GM19438 (cell line): ENCODE data around the gene CD22.
"Not testable (repeated sequence)": the region's sequence is repeated elsewhere in the genome, so short reads cannot be mapped to it uniquely, and the experiment has no call there.

Experiments used
- ATAC-seq: cut with Tn5 transposase; IDR thresholded peaks from one replicate; pipeline ENCODE4 v1.9.1; 2021; ENCODE audit warnings: low read depth; ENCODE audit not compliant: unreplicated experiment

Gene CD22

GRCh38 chr19:35328851-35329285 lies at the start of gene CD22:
Gene CD22 (plus strand): TSS chr19:35329187. CDS start chr19:35332041, 2,854 bp downstream.
- ATAC-seq = no peak

DNA sequence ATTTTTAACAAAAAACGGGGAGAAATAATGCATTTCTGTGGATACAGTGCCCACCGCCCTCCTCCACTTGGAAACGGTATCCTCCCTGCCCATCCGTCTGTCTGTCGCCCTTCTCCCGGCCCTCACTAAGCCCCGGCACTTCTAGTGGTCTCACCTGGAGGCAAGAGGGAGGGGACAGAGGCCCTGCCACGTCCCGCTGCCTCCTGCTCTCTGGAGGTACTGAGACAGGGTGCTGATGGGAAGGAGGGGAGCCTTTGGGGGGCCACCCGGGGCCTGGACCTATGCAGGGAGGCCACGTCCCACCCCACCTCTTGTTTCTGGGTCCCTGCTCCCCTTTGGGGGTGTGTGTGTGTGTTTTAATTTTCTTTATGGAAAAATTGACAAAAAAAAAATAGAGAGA lies 49.6 kb upstream of the CD22 start:
- no peak for ATAC-seq

GRCh38 chr19:35279985-35280821 lies 48.8 kb upstream of the CD22 start:
- ATAC-seq = no peak

- ATAC-seq = no peak
Observed at GRCh38 chr19:35281303-35281702, 47.7 kb upstream of the CD22 start.

DNA sequence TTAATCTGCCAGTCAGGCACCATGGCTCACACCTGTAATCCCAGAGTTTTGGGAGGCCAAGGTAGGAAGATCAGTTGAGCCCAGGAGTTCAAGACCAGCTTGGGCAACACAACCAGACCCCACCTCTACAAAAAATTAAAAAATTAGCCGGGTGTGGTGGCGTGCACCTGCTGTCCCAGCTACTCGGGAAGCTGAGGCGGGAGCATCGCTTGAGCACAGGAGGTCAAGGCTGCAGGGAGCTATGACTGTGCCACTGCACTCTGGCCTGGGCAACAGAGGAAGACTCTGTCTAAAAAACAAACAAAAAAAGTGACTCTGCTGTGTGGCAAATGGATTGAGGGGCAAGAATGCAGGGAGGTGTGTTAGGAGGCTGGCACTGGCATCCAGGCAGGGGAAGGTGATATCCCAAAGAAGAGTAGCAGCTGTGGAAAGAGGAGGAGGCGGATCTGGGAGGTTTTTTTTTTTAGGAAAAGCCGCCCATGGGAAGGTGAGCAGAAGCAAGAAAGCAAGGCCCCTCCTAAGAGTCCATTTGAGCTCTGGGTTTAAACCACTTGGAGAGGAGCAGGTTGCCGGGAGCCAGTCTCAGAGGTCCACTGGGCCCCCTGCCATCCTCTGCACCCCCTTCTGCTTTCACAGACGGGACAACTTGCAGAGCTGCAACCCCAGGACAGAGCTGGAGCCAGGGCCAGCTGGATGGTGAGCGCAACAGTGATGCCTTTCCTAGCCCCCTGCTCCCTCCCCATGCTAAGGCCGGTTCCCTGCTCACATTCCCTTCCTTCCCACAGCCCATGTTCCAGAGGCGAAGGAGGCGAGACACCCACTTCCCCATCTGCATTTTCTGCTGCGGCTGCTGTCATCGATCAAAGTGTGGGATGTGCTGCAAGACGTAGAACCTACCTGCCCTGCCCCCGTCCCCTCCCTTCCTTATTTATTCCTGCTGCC lies 44.6 kb upstream of the CD22 start:
- no peak for ATAC-seq

- ATAC-seq = no peak
Observed at GRCh38 chr19:35285095-35285449, 43.9 kb upstream of the CD22 start.

DNA sequence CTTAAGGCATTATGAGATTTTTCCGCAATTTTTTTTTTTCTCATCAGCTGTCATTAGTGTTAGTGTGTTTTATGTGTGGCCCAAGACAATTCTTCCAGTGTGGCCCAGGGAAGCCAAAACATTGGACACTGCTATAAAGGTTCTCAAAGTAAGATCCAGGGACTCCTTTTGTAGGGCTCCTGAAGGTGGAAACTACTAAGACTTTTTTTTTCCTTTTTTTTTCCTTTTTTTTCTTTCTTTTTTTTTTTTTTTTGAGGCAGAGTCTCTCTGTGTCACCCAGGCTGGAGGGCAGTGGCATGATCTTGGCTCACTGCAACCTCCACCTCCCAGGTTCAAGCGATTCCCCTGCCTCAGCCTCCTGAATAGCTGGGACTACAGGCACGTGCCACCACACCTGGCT lies 43.5 kb upstream of the CD22 start:
- not testable (repeated sequence) for ATAC-seq

DNA sequence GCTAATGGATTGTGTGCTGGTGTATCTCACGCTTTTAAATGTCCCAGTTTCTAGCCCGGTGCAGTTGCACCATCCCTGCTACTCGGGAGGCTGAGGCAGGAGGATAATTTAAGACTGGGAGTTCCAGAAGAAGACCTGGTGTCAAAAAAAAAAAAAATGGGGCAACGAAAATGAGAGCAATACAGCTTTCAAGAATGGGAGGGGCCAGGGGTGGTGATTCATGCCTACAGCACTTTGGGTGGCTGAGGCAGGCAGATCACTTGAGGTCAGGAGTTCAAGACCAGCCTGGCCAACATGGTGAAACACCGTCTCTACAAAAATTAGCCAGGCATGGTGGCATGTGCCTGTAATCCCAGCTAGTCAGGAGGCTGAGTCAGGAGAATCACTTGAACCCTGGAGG lies 42.9 kb upstream of the CD22 start:
- not testable (repeated sequence) for ATAC-seq

DNA sequence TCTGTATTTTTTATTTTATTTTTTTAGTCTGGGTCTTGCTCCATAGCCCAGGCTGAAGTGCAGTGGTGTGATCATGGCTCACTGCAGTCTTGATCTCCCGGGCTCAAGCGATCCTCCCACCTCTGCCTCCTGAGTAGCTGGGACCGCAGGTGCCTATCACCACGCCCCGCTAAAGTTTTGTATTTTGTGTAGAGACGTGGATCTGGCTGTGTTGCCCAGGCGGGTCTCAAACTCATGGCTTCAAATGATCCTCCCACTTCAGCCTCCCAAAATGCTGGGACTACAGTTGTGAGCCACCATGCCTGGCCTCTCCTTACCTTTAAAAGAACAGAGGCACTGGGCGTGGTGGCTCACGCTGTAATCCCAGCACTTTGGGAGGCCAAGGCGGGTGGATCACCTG lies 41.3 kb upstream of the CD22 start:
- no peak for ATAC-seq

GRCh38 chr19:35288331-35288730 lies 40.7 kb upstream of the CD22 start:
- no peak for ATAC-seq

- no peak for ATAC-seq
Observed at GRCh38 chr19:35288906-35289305, 40.1 kb upstream of the CD22 start.

DNA sequence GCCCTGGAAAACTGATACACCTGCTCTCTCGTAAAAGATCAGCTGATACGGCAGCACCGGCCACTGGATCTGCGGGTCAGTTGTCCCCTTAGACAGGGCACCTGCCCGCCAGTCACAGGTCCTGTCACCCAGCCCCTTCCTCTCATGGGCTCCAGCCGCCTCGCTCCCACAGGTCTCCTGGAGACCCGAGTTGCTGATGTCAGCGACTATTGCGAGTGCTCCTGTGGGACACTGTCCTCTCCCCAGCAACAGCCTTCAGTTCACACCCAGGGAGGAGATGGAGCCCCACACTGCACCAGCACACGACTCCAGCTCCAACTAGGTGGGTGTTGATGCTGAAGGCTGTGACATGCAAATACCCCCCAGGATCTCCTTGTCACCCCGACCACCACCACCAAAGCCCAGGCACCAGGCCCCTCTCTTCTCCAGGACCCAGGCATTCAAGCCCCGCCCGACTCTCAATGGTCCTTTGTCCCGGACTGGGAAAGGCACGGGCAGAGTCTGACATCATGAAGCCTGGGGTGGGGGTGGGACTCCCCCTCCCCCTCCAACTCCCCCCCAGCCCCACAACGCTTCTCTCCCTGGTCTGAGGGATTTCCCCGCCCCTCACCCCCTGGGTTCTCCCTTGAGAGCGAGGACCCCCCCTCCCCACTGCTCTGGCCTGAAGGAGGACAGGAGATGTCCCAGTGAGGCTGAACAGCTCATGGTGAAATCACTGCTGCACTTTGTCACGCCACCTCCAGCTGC lies 38.4 kb upstream of the CD22 start:
- ATAC-seq = no peak

DNA sequence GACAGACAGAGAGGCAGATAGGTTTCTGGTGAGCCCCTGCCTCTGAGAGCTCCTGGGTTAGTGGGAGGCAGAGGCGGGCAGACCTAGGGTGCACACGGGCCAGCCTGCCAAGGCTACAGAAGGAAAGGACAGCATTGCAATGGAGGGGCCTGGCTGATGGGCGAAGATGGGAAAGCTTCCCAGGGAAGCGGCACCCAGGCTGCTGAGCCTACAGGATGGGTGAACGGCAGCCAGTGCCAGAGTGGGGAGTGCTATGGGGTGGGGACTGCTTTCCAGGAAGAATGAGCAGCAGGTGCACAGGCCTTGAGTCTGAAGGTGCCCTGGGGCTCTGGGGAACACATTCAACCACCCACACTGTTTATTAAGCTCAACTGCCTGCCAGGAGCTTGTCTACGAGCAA lies 37.7 kb upstream of the CD22 start:
- ATAC-seq = no peak

DNA sequence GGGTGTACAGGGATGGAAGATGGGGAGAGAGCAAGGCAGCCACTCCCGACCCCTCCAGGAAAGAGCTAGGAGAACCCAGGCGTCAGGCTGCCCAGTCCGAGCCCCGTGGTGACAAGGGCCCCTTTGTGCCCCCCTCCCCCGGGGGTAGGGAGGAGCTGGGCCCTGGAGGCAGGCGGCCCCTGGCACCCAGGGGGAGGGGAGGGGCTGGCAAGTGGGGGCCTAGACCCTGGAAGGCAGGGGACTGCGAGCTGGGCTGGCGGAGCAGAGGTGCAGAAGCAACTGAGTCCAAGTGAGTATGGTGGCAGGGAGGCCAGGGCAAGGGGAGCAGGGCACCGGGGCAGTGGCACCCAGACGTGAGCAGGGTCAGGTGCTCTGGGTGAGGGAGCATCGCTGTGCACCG lies 37.1 kb upstream of the CD22 start, which contains the start of gene MAG:
MAG (plus strand) TSS at position 246 of the 400 bp plus-strand sequence. CDS start 3,248 bp downstream, outside the sequence.
- ATAC-seq = no peak

GRCh38 chr19:35292421-35293362 lies 36.3 kb upstream of the CD22 start:
- ATAC-seq = no peak

DNA sequence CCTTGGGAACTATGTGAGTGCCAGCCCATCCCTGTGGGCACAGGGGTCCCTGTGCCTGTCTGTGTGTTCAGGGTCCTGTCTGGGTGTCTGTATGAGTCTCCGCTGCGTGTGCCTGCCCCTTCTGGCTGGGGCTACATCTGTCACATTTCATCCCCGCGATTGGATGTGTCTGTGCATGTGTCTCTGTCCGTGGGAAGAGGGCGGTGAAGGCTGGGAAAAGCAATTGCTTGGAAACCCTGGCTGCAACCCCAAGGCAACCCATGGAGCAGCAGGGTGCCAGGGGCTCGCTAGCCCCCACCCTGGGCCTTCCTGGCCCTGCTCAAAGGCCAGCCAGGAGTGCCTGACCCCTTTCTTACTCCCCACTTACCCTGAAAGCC lies 35.6 kb upstream of the CD22 start:
- no peak for ATAC-seq

DNA sequence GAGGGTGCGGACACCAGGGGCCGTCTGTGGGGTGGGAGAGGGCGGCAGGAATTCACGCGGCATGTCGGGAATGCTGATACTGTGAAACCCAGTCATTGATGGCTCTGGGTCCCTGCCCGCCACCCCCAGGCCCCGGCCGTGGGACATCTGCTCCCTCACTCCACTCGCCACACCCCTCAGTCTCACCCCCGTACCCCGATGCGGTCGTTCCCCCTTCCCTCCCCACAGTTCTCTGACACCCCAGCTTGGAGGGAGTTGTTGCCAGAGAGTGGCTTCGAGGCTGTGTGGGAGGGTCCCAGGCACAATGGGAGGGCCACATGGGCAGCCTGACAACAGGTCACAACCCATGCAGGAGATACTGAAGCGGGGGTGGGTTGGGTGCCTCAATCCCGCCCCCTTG lies 35.2 kb upstream of the CD22 start:
- ATAC-seq = no peak

DNA sequence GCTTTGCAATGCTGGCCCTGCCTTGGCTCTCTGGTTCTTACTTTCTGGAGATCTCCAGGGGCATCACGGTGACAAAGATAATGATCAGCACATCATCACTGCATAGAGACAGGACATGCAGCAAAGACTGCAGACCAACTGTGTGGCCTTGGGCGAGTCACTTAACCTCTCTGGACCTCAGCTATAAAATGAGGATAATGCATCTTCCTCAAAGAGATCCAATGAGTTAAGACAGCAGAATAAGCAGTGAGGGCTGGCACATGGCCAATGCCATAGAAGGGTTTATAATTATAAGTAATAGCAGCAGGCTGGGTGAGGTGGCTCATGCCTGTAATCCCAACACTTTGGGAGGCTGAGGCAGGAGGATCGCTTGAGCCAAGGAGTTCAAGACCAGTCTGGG lies 34.7 kb upstream of the CD22 start:
- ATAC-seq = no peak

GRCh38 chr19:35294859-35295791 lies 33.9 kb upstream of the CD22 start:
- no peak for ATAC-seq
